Mucosa of descending colon (tissue), 3 donors: Measurements from ENCODE around the gene PDE6A. TPM values are rescaled to one million over a fixed set of nuclear protein-coding genes. Genes with fewer than 3 reads are reported as not detected.
A peak's percentile ranks its signal among the peaks of the same experiment; 100 is the strongest.
"Not testable (repeated sequence)": the region's sequence is repeated elsewhere in the genome, so short reads cannot be mapped to it uniquely, and the experiment has no call there.

Source experiments
- ATAC-seq: fragments of 200-7000 bp; cut with Tn5 transposase; one replicate; pipeline ENCODE4 v1.9.1; 2020; ENCODE audit warnings: mild to moderate bottlenecking, moderate library complexity
- DNase-seq, 3 donors: peaks; one replicate each; pipeline ENCODE4 v3.0.0-alpha.2; 2020
- H3K36me3 ChIP-seq: fragments of 200-600 bp; one replicate; pipeline ENCODE4 v1.8.0; 2021; ENCODE audit warnings: low read depth, mild to moderate bottlenecking
- H3K4me1 ChIP-seq: fragments of 200-600 bp; one replicate; pipeline ENCODE4 v1.8.0; 2021; ENCODE audit warnings: low read depth, mild to moderate bottlenecking
- H3K4me3 ChIP-seq: fragments of 200-600 bp; one replicate; pipeline ENCODE4 v1.8.0; 2021; ENCODE audit warnings: mild to moderate bottlenecking
- H3K9me3 ChIP-seq: fragments of 200-600 bp; one replicate; pipeline ENCODE4 v1.8.0; 2021; ENCODE audit warnings: mild to moderate bottlenecking
- CTCF ChIP-seq: fragments of 200-600 bp; IDR thresholded peaks from one replicate; pipeline ENCODE4 v1.8.0; 2022; ENCODE audit warnings: antibody characterized with exemption, mild to moderate bottlenecking
- intact Hi-C, 2 donors: fragments of 100-400 bp; cut with DNase I in 1 of 2; cut with micrococcal nuclease in 1 of 2; formaldehyde crosslinking; loops; one replicate each; pipeline versions ENCODE4 v1.11.0 to v1.11.1; 2022; cut with DNase I, micrococcal nuclease
- total RNA-seq, 3 donors: library from RNA; stranded (reverse); fragmentation: NEBNext Ultra II Directional in 2 of 3; extraction: Animal tissue kit (Norgen Biotek cat#: 25700) in 2 of 3; gene quantifications; one replicate each; pipeline versions ENCODE4 v1.2.1 to v1.2.4, GENCODE V29; 2021 to 2023
- donor health status: DM: no; HTN: no; CAD: no; lungs with moderate emphysema.
- donor health status: DM: no; HTN: no; CAD: no.
- donor health status: DM: no; HTN: yes; CAD: no.

Gene PDE6A
- total RNA-seq, 3 donors from 2014 or later: 1.6 to 7.3 (median 3.4) TPM

GRCh38 chr5:149881874-149882273, 62.7 kb downstream of the PDE6A start:
- peaks cover 35% of the 10 kb centered on the region for H3K4me1 ChIP-seq
- H3K9me3 ChIP-seq: no peaks in the 10 kb centered on the region
- no peak overlapping the region for H3K4me3 ChIP-seq
- ATAC-seq (no peak), DNase-seq (no peak)
- TF ChIP-seq CTCF: no peak
- H3K36me3 ChIP-seq: no peaks in the 10 kb centered on the region
- intact Hi-C loops: no loop called here

- ATAC-seq (no peak), DNase-seq (no peak)
- Histone ChIP-seq H3K4me3 (no peak overlapping the region), H3K9me3 (no peaks in the 10 kb centered on the region), H3K4me1 (peaks cover 36% of the 10 kb centered on the region), H3K36me3 (no peaks in the 10 kb centered on the region)
- TF ChIP-seq CTCF: no peak
- intact Hi-C loops: no loop called here
Observed at GRCh38 chr5:149881069-149881622, 63.4 kb downstream of the PDE6A start.

GRCh38 chr5:149879593-149879992, 65.0 kb downstream of the PDE6A start:
- H3K36me3 ChIP-seq, intact Hi-C loops, DNase-seq, H3K4me3 ChIP-seq, ATAC-seq, H3K9me3 ChIP-seq: not testable (repeated sequence)
- peaks cover 26% of the 10 kb centered on the region for H3K4me1 ChIP-seq

GRCh38 chr5:149878371-149878770, 66.2 kb downstream of the PDE6A start:
- DNase-seq (peak; percentile 55 to 67 (median 62)), ATAC-seq (peak; percentile 91)
- no peaks in the 10 kb centered on the region for H3K9me3 ChIP-seq
- peaks cover 37% of the 10 kb centered on the region for H3K4me1 ChIP-seq
- intact Hi-C loops: no loop called here
- no peaks in the 10 kb centered on the region for H3K36me3 ChIP-seq
- H3K4me3 ChIP-seq: no peak overlapping the region
- no peak for TF ChIP-seq CTCF

- Histone ChIP-seq H3K4me3 (no peak overlapping the region), H3K9me3 (no peaks in the 10 kb centered on the region), H3K36me3 (no peaks in the 10 kb centered on the region), H3K4me1 (peaks cover 55% of the 10 kb centered on the region)
- intact Hi-C loops: no loop called here
- DNase-seq: no peak
- no peak for TF ChIP-seq CTCF
- no peak for ATAC-seq
Observed at GRCh38 chr5:149873896-149874295, 70.7 kb downstream of the PDE6A start.

GRCh38 chr5:149872351-149873040, 72.1 kb downstream of the PDE6A start:
- peaks cover 45% of the 10 kb centered on the region for H3K4me1 ChIP-seq
- no peak for TF ChIP-seq CTCF
- no peaks in the 10 kb centered on the region for H3K9me3 ChIP-seq
- DNase-seq: peak in 2 of 3 donors; percentile 55 to 56
- no peaks in the 10 kb centered on the region for H3K36me3 ChIP-seq
- no peak overlapping the region for H3K4me3 ChIP-seq
- peak; percentile 53 for ATAC-seq
- intact Hi-C loops: no loop called here
